ENCODE results near the gene TANGO6.
A peak's percentile ranks its signal among the peaks of the same experiment; 100 is the strongest.

The TANGO6 gene

DNA sequence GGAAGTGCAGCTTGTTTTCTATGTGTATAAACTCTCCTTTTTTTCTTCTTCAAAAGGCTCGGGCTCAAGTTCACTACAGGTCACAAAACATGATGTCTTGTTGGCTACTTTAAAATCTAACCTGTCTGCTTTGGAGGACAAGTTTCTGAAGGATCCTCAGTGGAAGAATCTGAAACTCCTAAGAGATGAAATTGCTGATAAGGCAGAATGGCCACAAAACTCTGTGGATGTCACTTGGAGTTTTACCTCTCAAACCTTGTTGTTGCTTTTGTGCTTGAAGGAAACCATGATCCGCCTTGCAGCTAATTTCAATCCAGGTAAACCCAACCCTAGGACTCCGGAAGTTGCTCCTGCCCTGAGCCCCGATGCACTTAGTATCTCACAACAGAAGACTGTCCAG is 16.5 kb downstream of the TANGO6 start:
- Histone ChIP-seq H3K4me1 (ENCODE audit: control extremely low read depth in 1 of 4, control insufficient read depth in 4 of 4, insufficient read depth in 4 of 4, low read length in 3 of 4) (no peaks in the 10 kb centered on the region), H3K36me3 (ENCODE audit: control insufficient read depth in 4 of 4, insufficient read depth in 4 of 4, low read length in 3 of 4) (peaks cover 0 to 12% (median 3%) of the 10 kb centered on the region in 4 experiments), H3K9me3 (ENCODE audit: control extremely low read depth in 1 of 5, control insufficient read depth in 4 of 5, insufficient read depth in 2 of 5, low read depth in 1 of 5, low read length in 4 of 5) (no peaks in the 10 kb centered on the region), H3K27me3 (replicated peaks in 2 of 5; ENCODE audit: control insufficient read depth in 4 of 5, insufficient read depth in 5 of 5, low read length in 4 of 5) (peaks cover 0 to 4% (median 0%) of the 10 kb centered on the region in 5 experiments), H3K27ac (ENCODE audit: insufficient read depth in 1 of 2, low read depth in 1 of 2, low read length in 2 of 2, poor library complexity in 1 of 2, severe bottlenecking in 2 of 2) (no peak overlapping the region), H3K4me3 (ENCODE audit: control insufficient read depth in 1 of 7, extremely low read depth in 1 of 7, insufficient read depth in 4 of 7, low read depth in 2 of 7, low read length in 6 of 7) (no peak overlapping the region)
- 95% methylated on average over 4 of the region's 4 CpGs for WGBS (ENCODE audit: insufficient coverage)
- ChIA-PET CTCF (no interaction called here), POLR2A (no interaction called here)
- no peak for DNase-seq

DNA sequence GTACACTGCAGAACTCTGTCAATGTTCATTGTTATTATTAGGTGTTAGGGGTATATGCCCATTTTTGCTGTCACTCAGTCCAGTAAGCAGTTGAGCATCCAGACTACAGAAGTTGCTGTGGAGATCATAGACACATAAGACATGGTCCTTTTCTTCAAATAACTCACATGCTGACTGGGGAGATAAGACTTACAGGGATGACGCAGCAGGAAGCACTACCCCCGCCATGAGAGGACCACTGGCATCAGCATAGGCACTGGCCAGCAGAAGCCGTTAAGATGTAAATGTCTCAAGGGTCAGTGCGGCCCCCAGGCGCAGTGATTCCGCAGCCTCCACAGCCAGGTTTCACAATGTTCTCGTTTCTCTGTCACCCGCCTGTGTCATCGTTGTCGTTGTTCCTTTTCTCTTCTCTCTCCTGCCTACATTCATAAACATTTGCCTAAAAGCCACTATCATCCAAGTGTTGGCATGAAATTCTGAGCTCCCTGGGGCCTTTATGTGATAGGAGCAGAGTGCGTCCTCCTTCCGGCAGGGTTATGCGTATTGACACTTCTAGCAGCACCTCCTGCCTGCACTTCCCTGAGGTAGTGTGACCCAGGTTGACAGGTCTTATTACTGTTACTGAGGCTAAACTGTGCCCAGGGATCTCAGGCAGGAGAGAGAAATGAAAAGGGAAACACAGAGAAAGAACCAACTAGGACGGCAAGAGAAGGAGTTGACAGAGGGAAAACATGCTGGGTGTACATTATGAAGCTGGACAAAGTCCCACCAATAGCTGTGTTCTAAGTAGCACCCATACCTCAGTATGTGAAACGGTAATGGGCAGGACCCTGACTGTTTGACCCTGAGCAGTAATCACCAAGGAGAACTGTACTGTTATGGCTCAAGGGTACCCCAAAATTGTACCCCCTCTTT is 17.9 kb downstream of the TANGO6 start:
- no peaks in the 10 kb centered on the region for H3K4me1 ChIP-seq (ENCODE audit: control extremely low read depth in 1 of 4, control insufficient read depth in 4 of 4, insufficient read depth in 4 of 4, low read length in 3 of 4)
- H3K9me3 ChIP-seq (ENCODE audit: control extremely low read depth in 1 of 5, control insufficient read depth in 4 of 5, insufficient read depth in 2 of 5, low read depth in 1 of 5, low read length in 4 of 5): no peaks in the 10 kb centered on the region
- no peak overlapping the region for H3K27ac ChIP-seq (ENCODE audit: insufficient read depth in 1 of 2, low read depth in 1 of 2, low read length in 2 of 2, poor library complexity in 1 of 2, severe bottlenecking in 2 of 2)
- H3K27me3 ChIP-seq (replicated peaks in 2 of 5; ENCODE audit: control insufficient read depth in 4 of 5, insufficient read depth in 5 of 5, low read length in 4 of 5): peaks cover 0 to 4% (median 0%) of the 10 kb centered on the region in 5 experiments
- peaks cover 0 to 12% (median 3%) of the 10 kb centered on the region in 4 experiments for H3K36me3 ChIP-seq (ENCODE audit: control insufficient read depth in 4 of 4, insufficient read depth in 4 of 4, low read length in 3 of 4)
- POLR2A ChIA-PET: no interaction called here
- CTCF ChIA-PET: no interaction called here
- H3K4me3 ChIP-seq (ENCODE audit: control insufficient read depth in 1 of 7, extremely low read depth in 1 of 7, insufficient read depth in 4 of 7, low read depth in 2 of 7, low read length in 6 of 7): no peak overlapping the region
- 93% methylated on average over 9 of the region's 15 CpGs for WGBS (ENCODE audit: insufficient coverage)
- no peak for DNase-seq

DNA sequence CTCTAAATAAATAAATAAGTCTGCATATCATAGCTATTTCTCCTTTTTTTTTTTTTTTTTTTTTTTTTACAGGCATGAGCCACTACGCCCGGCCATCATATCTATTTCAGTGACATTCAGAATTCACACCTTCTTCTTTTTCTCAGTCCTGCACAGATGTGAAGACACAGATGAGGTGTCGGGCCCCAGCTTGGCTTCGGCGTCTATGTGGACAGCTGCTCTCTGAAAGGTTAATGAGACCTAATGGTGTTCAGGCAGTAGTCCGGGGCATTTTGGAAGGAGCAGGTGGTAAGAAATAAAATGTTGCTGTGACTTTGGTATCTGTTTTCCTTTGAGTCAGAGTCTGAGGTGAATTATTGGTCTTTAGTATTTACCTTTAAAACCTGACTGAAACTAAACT is 23.6 kb downstream of the TANGO6 start:
- H3K36me3 ChIP-seq (ENCODE audit: control insufficient read depth in 4 of 4, insufficient read depth in 4 of 4, low read length in 3 of 4): peaks cover 0 to 12% (median 4%) of the 10 kb centered on the region in 4 experiments
- DNase-seq: no peak
- H3K27me3 ChIP-seq (replicated peaks in 2 of 5; ENCODE audit: control insufficient read depth in 4 of 5, insufficient read depth in 5 of 5, low read length in 4 of 5): no peaks in the 10 kb centered on the region
- no peaks in the 10 kb centered on the region for H3K4me1 ChIP-seq (ENCODE audit: control extremely low read depth in 1 of 4, control insufficient read depth in 4 of 4, insufficient read depth in 4 of 4, low read length in 3 of 4)
- WGBS (ENCODE audit: insufficient coverage): 100% methylated on average over 3 of the region's 6 CpGs
- no peak overlapping the region for H3K27ac ChIP-seq (ENCODE audit: insufficient read depth in 1 of 2, low read depth in 1 of 2, low read length in 2 of 2, poor library complexity in 1 of 2, severe bottlenecking in 2 of 2)
- H3K4me3 ChIP-seq (ENCODE audit: control insufficient read depth in 1 of 7, extremely low read depth in 1 of 7, insufficient read depth in 4 of 7, low read depth in 2 of 7, low read length in 6 of 7): no peak overlapping the region
- ChIA-PET POLR2A (no interaction called here), CTCF (no interaction called here)
- H3K9me3 ChIP-seq (ENCODE audit: control extremely low read depth in 1 of 5, control insufficient read depth in 4 of 5, insufficient read depth in 2 of 5, low read depth in 1 of 5, low read length in 4 of 5): no peaks in the 10 kb centered on the region

GRCh38 chr16:68869492-68870088 is 26.3 kb downstream of the TANGO6 start:
- H3K4me1 ChIP-seq (ENCODE audit: control extremely low read depth in 1 of 4, control insufficient read depth in 4 of 4, insufficient read depth in 4 of 4, low read length in 3 of 4): no peaks in the 10 kb centered on the region
- 90% methylated on average over 4 of the region's 4 CpGs for WGBS (ENCODE audit: insufficient coverage)
- peaks cover 0 to 18% (median 0%) of the 10 kb centered on the region in 4 experiments for H3K36me3 ChIP-seq (ENCODE audit: control insufficient read depth in 4 of 4, insufficient read depth in 4 of 4, low read length in 3 of 4)
- no peaks in the 10 kb centered on the region for H3K27me3 ChIP-seq (replicated peaks in 2 of 5; ENCODE audit: control insufficient read depth in 4 of 5, insufficient read depth in 5 of 5, low read length in 4 of 5)
- DNase-seq: peak in 2 of 3 donors; percentile 6 to 13
- H3K9me3 ChIP-seq (ENCODE audit: control extremely low read depth in 1 of 5, control insufficient read depth in 4 of 5, insufficient read depth in 2 of 5, low read depth in 1 of 5, low read length in 4 of 5): no peaks in the 10 kb centered on the region
- CTCF ChIA-PET: no interaction called here
- no peak overlapping the region for H3K4me3 ChIP-seq (ENCODE audit: control insufficient read depth in 1 of 7, extremely low read depth in 1 of 7, insufficient read depth in 4 of 7, low read depth in 2 of 7, low read length in 6 of 7)
- H3K27ac ChIP-seq (ENCODE audit: insufficient read depth in 1 of 2, low read depth in 1 of 2, low read length in 2 of 2, poor library complexity in 1 of 2, severe bottlenecking in 2 of 2): no peak overlapping the region
- POLR2A ChIA-PET: no interaction called here

GRCh38 chr16:68873635-68874471 is 30.5 kb downstream of the TANGO6 start:
- no peaks in the 10 kb centered on the region for H3K4me1 ChIP-seq (ENCODE audit: control extremely low read depth in 1 of 4, control insufficient read depth in 4 of 4, insufficient read depth in 4 of 4, low read length in 3 of 4)
- H3K36me3 ChIP-seq (ENCODE audit: control insufficient read depth in 4 of 4, insufficient read depth in 4 of 4, low read length in 3 of 4): peaks cover 0 to 23% (median 3%) of the 10 kb centered on the region in 4 experiments
- no peak for DNase-seq
- POLR2A ChIA-PET: no interaction called here
- no peak overlapping the region for H3K27ac ChIP-seq (ENCODE audit: insufficient read depth in 1 of 2, low read depth in 1 of 2, low read length in 2 of 2, poor library complexity in 1 of 2, severe bottlenecking in 2 of 2)
- WGBS (ENCODE audit: insufficient coverage): 92% methylated on average over 2 of the region's 7 CpGs
- H3K9me3 ChIP-seq (ENCODE audit: control extremely low read depth in 1 of 5, control insufficient read depth in 4 of 5, insufficient read depth in 2 of 5, low read depth in 1 of 5, low read length in 4 of 5): no peaks in the 10 kb centered on the region
- H3K27me3 ChIP-seq (replicated peaks in 2 of 5; ENCODE audit: control insufficient read depth in 4 of 5, insufficient read depth in 5 of 5, low read length in 4 of 5): no peaks in the 10 kb centered on the region
- CTCF ChIA-PET: no interaction called here
- H3K4me3 ChIP-seq (ENCODE audit: control insufficient read depth in 1 of 7, extremely low read depth in 1 of 7, insufficient read depth in 4 of 7, low read depth in 2 of 7, low read length in 6 of 7): no peak overlapping the region

DNA sequence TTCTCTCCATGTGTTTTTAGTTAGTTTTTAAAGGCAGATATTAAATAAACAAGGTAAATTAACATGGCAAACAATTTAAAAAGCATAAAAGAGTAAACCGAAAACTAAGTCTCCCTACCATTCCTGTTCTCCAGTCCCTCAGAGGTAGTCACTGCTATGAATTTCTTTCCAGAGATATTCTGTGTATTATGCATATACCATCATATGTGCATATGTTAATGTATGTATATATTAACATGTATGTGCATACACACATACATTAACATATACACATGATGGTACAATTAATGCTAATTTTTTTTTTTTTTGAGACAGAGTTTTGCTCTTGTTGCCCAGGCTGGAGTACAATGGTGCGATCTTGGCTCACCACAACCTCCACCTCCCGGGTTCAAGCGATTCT is 32.5 kb downstream of the TANGO6 start:
- POLR2A ChIA-PET: no interaction called here
- no CpG with 5 or more reads among the region's 4 CpGs for WGBS (ENCODE audit: insufficient coverage)
- H3K36me3 ChIP-seq (ENCODE audit: control insufficient read depth in 4 of 4, insufficient read depth in 4 of 4, low read length in 3 of 4): peaks cover 0 to 19% (median 5%) of the 10 kb centered on the region in 4 experiments
- H3K4me3 ChIP-seq (ENCODE audit: control insufficient read depth in 1 of 7, extremely low read depth in 1 of 7, insufficient read depth in 4 of 7, low read depth in 2 of 7, low read length in 6 of 7): no peak overlapping the region
- H3K27ac ChIP-seq (ENCODE audit: insufficient read depth in 1 of 2, low read depth in 1 of 2, low read length in 2 of 2, poor library complexity in 1 of 2, severe bottlenecking in 2 of 2): no peak overlapping the region
- H3K9me3 ChIP-seq (ENCODE audit: control extremely low read depth in 1 of 5, control insufficient read depth in 4 of 5, insufficient read depth in 2 of 5, low read depth in 1 of 5, low read length in 4 of 5): no peaks in the 10 kb centered on the region
- no peaks in the 10 kb centered on the region for H3K27me3 ChIP-seq (replicated peaks in 2 of 5; ENCODE audit: control insufficient read depth in 4 of 5, insufficient read depth in 5 of 5, low read length in 4 of 5)
- no peaks in the 10 kb centered on the region for H3K4me1 ChIP-seq (ENCODE audit: control extremely low read depth in 1 of 4, control insufficient read depth in 4 of 4, insufficient read depth in 4 of 4, low read length in 3 of 4)
- CTCF ChIA-PET: no interaction called here
- DNase-seq: no peak
